ENCODE data around the gene FOXJ2.
"Not testable (repeated sequence)": the region's sequence is repeated elsewhere in the genome, so short reads cannot be mapped to it uniquely, and the experiment has no call there.

The FOXJ2 gene
- 27.1 to 47.5 (median 43.4) reads per million in 4 experiments for total RNA-seq

DNA sequence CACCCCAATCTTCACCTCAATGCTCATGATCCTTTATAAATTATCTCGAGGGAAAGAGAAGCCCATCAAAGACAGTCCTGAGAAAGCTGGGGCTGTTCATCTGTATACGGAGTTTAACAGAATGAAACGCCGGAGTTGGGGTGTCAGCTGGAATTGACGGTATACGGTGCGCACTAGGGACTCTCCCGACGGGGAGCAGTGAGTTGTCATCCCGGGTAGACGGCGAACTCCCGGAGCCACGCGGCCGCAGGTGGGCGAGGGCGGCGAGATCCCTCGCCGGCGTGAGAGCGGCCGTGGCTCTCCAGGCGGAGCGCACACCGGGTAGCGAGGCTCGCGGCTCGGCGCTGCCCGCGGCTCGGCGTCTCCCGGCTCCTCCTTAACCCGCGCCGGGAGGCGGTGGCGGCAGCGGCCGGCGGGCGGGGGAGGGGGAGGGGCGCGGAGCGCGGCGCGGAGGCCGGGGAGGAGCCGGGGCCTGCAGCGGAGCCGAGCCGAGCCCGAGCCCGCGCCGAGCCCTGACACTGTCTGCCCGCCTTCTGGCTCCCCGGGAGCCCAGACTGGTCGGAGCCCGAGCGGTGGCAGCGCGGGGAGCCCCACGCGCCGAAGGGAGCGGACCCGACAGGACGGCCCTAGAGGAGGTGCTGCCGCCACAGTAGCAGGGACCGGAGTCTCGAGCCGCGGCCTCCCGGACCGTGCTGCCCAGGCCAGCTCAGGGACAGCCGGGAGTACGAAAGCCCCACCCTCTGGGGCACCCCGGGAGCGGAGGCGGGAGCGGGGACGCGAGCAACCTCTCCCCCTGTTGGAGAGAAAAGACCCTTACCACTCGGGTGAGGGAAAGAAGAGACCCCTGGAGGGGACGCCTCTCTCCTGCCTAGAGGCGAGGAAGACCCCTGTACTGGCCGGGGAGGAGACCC, at the start of gene FOXJ2:
Gene FOXJ2, plus strand, starts transcription at position 475 of the 911 bp plus-strand sequence. CDS start 7,117 bp downstream, outside the sequence.
- DNase-seq: peak; percentile 60

DNA sequence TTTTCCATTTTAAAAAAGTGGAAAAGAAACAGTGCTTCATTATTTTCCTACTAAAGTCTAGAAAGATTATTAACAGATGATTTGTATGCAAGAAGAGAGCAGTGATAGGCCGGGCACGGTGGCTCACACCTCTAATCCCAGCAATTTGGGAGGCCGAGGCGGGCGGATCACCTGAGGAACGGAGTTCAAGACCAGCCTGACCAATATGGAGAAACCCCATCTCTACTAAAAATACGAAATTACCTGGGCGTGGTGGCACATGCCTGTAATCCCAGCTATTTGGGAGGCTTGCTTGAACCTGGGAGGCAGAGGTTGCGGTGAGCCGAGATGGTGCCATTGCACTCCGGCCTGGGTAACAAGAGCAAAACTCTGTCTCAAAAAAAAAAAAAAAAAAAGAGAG, 49.5 kb upstream of the FOXJ2 start:
- DNase-seq: not testable (repeated sequence)

DNA sequence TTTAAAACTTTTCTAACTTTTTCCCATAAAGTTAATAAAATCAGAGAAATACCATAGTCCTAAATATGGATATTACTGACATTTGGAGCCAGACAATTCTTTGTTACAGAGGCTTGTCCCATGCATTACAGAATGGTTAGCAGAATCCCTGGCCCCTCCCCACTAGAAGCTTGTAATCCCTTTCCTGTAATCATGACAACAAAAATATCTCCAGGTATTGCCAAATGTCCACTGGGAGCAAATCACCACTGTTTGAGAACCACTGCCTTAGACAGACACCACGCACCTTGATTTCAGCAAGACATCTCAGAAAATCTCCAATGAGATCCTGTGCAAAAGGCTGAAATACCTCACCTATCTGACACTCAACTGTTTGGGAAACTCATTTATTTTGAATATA, 49.1 kb upstream of the FOXJ2 start:
- DNase-seq: not testable (repeated sequence)

DNA sequence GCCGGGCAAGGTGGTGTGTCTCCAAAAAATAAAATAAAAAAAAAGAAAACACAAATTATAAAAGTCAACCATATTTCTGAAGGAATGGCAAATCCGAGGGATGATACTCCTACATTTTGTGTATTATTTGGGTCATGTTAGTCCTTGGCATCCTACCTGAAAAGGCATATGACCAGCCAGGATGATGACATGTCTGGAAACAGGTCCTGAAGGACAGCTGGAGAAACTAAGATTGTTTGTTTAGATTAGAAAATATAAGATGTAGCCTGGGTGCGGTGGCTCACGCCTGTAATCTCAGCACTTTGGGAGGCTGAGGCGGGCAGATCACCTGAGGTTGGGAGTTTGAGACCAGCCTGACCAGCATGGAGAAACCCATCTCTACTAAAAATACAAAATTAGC, 47.6 kb upstream of the FOXJ2 start:
- no peak for DNase-seq

DNA sequence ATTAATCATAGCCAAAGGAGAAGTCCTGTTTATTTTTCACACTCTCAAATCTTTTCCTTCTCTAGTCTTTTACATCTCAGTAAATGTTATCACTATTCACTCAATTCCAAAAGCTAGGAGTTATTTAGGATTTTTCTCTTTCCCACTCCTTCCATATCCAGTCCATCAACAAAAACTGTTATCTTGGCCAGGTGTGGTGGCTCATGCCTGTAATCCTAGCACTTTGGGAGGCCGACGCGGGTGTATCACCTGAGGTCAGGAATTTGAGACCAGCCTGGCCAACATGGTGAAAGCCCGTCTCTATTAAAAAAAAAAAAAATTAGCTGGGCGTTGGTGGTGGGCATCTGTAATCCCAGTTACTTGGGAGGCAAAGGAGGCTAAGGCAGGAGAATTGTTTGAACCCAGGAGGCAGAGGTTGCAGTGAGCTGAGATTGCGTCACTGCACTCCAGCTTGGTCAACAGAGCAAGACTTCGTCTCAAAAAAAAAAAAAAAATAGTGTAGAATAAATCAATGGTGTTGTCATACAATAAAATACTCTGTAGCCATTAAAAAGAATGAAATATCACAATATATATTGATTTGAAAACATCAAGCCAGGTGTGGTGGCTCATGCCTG, 46.6 kb upstream of the FOXJ2 start:
- no peak for DNase-seq

DNA sequence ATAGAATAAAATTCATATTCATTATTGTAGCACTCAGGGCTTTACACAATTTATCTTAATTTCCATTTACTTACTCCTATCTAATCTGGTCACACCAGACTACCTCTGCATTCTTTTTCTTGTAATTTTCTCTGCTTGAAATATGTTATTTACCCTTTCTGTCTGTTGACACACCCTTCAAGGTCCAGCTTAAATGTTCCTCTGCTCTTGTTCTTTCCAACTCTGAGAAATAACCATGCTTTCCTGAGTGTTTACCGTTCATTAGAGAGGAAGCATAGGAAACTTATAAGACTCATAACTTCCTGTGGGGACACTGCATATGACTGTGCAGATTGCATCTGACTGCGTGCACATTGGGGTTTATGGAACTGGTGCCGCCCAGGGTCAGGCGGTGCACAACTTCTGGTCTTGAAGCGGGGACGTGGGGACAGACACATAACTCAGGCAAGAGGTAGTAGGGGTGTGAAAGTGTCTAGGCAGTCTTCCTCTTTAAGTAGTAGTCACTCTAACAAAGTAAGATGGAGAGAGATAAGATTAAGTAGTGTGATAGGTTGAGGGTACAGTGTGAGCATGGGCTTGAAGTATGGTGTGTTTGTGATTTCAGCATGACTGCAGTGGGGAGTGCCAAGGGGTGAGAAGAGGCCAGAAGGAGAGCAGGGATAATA, 42.6 kb upstream of the FOXJ2 start:
- no peak for DNase-seq

DNA sequence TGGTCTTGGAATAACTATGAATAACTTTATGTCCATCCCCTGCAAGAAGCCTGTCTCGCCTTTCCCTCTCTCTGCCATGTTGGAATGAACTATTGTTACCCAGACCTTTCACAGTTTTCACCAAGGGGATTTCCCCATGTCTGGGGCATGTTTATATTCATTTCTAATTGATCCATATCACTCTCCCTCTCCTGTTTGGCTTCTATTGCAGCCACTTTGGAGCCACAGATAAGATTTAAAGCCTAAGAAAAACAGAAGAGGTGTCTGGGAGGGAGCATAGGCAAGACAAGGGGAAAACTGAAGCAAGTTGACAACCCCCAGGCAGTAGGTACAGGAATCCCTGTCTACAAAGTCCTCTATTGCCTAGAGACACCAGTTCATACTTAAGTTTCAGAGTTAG, 41.0 kb upstream of the FOXJ2 start:
- no peak for DNase-seq

DNA sequence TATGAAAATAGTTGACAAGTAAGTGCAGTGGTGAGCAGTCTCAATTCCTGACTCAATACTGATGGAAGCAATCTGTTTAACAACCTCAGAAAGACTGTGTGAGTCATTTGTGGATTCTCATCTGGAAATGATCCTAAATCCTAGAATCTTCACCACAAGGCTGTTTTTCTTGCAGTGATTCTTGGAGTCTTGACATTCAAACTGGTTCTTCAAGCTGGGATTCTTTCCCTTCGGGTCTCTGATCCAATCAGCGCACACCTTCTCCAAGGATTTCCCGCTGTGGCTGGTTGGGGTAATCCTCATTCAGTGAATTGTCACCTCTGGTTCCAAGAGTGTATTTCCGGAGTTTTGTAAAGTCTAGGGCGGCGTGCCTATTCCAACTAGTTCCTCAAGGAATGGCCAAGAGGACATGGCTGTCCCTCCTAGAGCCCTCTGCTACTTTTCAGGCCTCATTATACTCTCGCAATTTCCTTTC, 37.7 kb upstream of the FOXJ2 start:
- DNase-seq: no peak

DNA sequence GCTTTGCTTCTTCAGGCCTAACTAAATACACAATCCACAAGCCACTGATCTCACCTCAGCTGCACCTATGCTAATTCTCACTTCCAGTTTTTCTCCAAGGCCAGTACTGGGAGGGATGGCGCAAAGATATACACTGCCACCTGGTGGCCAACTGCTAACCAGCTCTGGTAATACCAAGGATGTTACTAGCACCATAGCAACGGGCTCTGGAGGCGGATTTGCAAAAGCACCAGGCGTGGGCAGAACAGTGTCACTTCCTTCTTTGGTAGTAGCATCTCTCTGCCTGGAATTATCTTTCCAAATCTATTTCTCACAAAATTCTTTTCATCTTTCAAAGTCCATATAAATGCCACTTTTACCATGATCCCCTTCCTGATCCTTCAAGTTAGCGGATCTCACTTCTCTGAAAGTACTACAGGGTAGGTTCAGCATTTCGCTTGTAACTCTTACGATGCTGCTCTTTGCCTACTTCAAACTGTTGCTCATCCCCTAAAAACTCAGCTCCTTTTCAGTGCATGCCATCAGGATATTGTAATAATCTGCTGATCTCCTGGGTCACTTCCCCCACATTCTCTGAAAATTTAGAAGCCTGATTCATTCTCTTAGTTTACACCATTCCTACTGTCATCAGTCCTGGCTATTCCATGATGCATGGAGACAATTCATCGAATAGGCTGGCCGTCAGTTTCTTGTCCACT, 37.1 kb upstream of the FOXJ2 start:
- DNase-seq: peak; percentile 65

DNA sequence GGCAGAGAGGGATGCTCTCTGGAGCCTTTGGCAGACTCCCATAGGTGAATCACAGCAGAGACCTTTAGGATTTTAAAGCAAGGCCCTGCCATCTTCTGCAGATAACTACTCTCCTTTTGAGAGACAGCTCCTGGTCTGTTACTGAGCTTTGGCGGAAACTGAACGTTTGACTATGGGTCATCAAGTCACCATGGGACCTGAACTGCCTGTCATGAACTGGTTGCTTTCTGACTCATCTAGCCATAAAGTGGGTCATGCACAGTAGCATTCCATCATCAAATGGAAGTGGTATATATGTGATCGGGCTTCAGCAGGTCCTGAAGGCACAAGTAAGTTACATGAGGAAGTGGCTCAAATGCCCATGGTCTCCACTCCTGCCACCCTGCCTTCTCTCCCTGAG, 31.7 kb upstream of the FOXJ2 start:
- DNase-seq: not testable (repeated sequence)

DNA sequence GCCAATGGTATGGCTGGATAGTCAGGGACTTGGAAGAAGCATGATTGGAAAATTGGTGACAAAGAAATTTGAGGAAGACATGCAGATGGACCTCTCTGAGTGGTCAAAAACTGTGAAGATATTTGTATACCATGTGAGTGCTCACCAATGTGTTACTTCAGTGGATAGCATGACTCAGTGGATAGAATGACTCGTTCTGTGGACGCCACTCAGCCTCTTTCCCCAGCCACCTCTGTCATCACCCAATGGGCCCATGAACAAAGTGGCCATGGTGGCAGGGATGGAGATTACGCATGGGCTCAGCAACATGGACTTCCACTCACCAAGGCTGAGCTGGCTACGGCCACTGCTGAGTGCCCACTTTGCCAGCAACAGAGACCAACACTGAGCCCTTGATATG, 31.0 kb upstream of the FOXJ2 start:
- not testable (repeated sequence) for DNase-seq

DNA sequence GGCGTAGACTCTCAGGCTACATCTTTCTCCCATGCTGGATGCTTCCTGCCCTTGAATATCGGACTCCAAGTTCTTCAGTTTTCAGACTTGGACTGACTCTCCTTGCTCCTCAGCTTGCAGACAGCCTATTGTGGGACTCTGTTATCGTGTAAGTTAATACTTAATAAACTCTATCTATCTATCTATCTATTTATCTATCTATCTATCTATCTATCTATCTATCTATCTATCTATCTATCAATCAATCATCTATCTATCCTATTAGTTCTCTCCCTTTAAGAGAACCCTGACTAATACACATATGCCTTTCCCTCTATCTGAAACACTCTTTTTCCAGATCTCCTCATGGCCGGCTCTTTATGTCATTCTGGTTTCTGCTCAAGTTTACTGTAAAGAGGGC, 27.6 kb upstream of the FOXJ2 start:
- DNase-seq: not testable (repeated sequence)

DNA sequence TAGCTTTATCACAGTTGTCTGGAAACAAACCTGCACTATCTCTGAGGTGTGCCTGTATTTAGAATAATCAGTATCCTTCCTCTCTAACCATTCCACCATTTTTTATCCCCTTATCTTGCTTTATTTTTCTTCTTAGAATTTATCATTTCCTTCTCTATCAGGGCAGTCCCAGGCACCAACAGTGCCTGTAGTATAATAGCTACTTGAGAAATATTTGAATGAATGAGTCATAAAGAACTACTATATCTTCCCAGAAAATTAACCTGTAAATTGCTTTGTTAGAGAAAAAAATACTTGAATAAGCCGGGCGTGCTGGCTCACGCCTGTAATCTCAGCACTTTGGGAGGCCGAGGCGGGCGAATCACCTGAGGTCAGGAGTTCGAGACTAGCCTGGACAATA, 21.2 kb upstream of the FOXJ2 start:
- DNase-seq: no peak

DNA sequence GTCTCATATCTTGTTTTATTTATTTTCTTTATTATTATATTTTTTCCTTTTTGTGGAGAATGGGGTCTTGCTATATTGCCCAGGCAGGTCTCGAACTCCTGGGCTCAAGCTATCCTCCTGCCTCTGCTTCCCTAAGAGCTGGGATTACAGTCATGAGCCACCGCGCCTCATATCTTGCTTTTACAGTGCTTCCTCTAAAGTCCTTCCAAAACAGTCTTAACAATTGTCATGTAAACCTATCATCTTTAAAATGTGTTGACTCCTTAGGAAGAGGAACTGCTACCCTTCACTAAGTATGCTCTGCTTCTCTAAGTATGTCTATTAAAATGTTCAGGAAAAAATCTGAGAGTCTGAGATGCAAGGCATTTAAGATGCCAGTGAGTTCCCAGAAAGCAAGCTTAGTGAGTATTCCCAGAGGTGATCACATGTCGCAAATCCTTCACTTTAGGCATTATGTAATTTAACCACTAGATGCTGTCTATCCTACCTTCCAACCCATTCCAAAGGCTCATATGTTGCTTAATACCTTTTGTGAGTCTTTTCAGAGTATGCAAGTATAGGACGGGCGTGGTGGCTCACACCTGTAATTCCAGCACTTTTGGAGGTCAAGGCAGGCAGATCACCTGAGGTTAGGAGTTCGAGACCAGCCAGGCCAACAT, 19.7 kb upstream of the FOXJ2 start:
- DNase-seq: no peak

DNA sequence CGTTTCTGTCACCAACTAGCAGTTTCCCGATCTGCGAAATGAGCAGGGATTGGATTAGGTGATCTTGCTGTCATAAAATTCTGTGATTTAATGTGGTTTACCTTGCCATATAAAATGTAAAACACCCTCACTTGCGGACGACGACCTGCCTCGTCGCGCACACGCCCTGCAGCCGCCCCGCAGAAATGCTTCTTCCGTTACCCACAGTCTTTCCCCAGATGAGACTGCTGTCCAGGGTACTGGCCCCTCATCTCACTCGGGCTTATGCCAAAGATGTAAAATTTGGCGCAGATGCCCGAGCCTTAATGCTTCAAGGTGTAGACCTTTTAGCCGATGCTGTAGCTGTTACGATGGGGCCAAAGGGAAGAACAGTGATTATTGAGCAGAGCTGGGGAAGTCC, 17.7 kb upstream of the FOXJ2 start:
- no peak for DNase-seq

DNA sequence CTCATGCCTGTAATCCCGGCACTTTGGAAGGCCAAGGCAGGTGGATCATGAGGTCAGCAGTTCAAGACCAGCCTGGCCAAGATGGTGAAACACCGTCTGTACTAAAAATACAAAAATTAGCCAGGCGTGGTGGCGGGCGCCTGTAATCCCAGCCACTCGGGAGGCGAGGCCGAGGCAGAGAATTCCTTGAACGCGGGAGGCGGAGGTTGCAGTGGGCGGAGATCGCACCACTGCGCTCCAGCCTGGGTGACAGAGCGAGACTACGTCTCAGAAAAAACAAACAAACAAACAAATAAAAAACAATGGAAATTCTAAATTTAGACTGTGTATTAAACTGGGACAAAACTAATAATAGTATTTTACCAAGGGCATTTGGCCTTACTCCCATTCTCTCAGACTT, 14.3 kb upstream of the FOXJ2 start:
- DNase-seq: not testable (repeated sequence)

DNA sequence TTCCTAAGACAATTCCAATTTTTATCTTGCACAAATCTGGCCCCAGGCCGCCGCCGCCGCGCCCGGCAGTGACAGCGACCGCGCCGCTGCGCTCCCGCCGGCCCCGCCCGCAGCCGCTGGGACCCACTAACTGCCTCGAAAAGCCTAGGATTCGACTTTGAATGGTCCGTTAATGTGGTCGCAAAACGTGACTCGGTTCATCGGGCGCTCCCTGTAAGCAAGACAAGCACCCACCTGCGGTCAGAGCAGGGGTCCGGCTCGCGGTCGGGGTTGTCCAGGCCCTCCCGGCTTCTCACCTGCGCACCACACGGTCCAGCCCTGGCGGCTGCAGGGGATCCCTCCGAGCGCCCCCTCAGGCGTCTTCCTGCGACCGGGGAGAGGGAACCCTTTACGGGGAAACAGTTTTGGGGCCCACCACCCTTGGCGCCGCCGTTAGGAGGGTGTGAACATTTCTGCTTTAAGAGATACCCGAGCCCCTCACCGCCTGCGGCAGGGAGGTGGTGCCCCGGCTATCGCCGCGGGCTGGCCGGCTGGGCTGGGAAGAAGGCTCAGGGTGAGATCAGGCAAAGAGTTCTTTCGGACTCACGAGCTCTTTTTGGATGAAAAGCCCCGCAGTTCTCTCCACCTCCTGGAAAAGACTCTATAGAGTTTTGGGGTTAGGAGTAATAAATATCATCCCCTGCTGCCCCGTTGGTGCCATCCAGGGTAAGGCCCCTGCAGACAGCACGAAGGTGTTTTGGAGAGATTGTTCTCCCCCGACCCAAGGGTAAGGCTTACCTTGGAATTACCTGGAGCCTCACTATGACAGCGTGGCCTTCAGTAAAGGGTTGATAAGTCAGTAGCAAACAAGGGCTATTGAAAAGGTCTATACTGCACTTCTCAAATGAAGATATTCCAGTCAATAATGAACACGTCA, 13.6 kb upstream of the FOXJ2 start:
- DNase-seq: peak; percentile 27

DNA sequence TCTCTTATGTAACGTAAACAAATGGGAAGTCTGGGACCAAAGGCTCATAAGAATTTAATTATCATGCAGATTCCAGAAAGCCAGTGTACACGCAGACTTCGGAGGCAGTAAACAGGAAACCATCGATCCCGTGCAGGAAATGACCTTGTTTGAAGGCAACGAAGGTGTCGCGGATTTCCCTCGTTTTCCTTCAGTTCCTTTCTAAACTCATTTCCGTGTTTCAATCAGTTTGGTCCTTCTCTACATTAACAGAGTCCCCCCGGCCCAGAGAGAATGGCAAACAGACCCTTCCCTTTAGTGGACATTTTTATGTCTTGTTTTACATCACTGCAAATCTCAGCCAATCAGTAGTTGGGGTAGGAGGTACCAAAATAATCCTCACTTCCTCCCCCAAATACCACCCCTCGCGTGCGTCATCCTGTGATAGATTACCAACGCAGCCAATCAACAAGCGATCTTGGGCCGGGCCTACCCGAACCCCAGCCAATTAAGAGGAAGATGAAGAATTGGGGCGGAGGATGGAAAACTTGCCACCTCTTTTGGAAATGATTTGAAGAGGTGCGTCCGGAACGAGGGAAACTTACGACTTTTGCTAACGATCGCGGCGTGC, 6.1 kb upstream of the FOXJ2 start:
- DNase-seq: peak; percentile 93

DNA sequence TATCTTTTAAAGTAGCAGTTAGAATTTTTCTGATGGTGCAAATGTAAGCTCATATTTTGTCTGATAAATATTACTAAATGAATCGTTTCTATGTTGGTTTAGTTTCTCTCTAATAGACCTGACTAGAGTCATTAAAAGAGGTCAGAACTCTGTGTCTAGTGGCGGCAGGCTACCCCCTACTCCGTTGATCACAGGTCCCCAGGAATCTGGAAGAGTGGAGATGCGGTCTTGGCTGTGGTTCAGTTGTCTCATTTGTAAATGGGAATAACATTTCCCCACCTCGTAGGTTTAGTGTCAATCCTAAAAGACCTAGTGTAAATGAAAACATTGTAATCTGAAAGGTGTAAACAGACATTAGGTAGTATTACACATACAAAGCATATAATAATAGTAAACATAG, 4.7 kb upstream of the FOXJ2 start:
- no peak for DNase-seq

DNA sequence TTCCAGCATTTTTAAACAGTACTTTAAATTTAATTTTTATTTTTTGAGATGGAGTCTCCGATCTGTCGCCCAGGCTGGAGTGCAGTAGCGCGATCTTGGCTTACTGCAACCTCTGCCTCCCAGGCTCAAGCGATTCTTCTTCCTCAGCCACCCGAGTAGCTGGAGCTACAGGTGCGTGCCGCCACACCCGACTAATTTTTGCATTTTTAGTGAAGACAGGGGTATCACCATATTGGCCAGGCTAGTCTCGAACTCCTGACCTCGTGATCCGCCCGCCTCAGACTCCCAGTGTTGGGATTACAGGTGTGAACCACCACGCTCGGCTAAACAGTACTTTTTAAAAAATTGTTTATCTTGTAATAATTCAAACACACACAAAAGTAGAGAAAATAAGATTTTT, 4.2 kb upstream of the FOXJ2 start:
- no peak for DNase-seq

DNA sequence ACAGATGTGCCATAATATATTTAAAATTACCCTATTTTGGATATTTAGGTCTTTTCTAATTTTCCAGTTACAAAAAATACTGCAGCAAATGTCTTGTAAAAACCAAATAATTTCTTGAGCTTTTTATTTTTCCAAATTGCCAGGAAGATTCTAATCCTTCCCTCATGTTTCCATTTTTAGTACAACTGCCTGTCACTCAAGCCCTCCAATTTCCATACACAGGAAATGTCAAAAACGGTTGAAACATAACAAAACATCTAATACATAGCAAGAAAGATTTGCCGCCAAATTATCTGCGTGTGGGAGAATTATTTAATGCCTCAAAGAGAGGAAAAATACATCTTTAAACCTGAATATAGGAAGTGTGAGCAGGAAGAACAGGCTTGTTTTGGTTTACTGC, 2.3 kb upstream of the FOXJ2 start:
- no peak for DNase-seq
